HepG2 (cell line): ENCODE results near the gene GRIN2D. TPM values are rescaled to one million over a fixed set of nuclear protein-coding genes. Genes with fewer than 3 reads are reported as not detected.

Experiments used
- ATAC-seq: fragments of 200-7000 bp; cut with Tn5 transposase; 3 replicates; pipeline ENCODE4 v1.9.1; 2020; ENCODE audit warnings: mild to moderate bottlenecking, moderate library complexity
- BruUV-seq: library from RNA; stranded (reverse); fragments of 400-500 nt; replicated peaks from 2 replicates; lab custom pipeline; 2021; lab: Mats Ljungman, UMichigan
- CTCF ChIA-PET: fragments of 300-600 bp; formaldehyde crosslinking; extraction: SDS; loops from one replicate; lab custom pipeline; 2021; ENCODE audit warnings: low total read pairs, inconsistent platforms, low intra/inter-chr PET ratio; lab: Yijun Ruan, JAX
- POLR2A ChIA-PET: fragments of 350-600 bp; sonication (Branson Sonifier 250); formaldehyde crosslinking; loops from one replicate; lab custom pipeline; 2020; ENCODE audit warnings: antibody characterized with exemption, inconsistent platforms; lab: Yijun Ruan, JAX
- DNase-seq: peaks from one replicate; pipeline ENCODE4 v3.0.0-alpha.2; 2015; ENCODE audit warnings: low spot score
- FAIRE-seq: peaks from 3 replicates; lab custom pipeline; 2011; peaks lifted over from hg19 to GRCh38; lab: Jason Lieb, UNC
- H2AFZ ChIP-seq: one replicate; pipeline ENCODE4 v1.6.1; 2011; ENCODE audit warnings: low read length, inconsistent platforms
- H3K27ac ChIP-seq: fragments of 300-600 bp; 3 replicates; pipeline ENCODE4 v1.8.0; 2011; ENCODE audit warnings: mixed run types, mild to moderate bottlenecking, mixed read lengths, low read length, inconsistent platforms; ENCODE audit not compliant: insufficient read depth; ENCODE audit errors: extremely low read length
- H3K27me3 ChIP-seq, 2 experiments: fragments of 200-600 bp in 1 of 2; 2 replicates in 1 of 2; 3 replicates in 1 of 2; pipeline versions ENCODE4 v1.6.0 to v1.8.0; 2011; ENCODE audit warnings: low read length in 2 of 2, mild to moderate bottlenecking in 2 of 2, moderate library complexity in 2 of 2, inconsistent platforms in 1 of 2; ENCODE audit not compliant: insufficient read depth in 2 of 2, control insufficient read depth in 1 of 2
- H3K36me3 ChIP-seq, 2 experiments: fragments of 200-600 bp in 1 of 2; replicated peaks in 1 of 2; 2 replicates in 1 of 2; 3 replicates in 1 of 2; pipeline versions ENCODE4 v1.5.1 to v1.8.0; 2011; ENCODE audit warnings: low read length in 2 of 2, inconsistent platforms in 1 of 2; ENCODE audit not compliant: insufficient read depth in 2 of 2, control insufficient read depth in 1 of 2
- H3K4me1 ChIP-seq: 2 replicates; pipeline ENCODE4 v1.5.1; 2012; ENCODE audit warnings: low read length, inconsistent platforms; ENCODE audit not compliant: insufficient read depth
- H3K4me2 ChIP-seq: 2 replicates; pipeline ENCODE4 v1.6.0; 2011; ENCODE audit warnings: low read depth, low read length, inconsistent platforms
- H3K4me3 ChIP-seq, 3 experiments: fragments of 200-600 bp in 1 of 3; sonication (generic), shearing (Covaris generic) in 1 of 3; replicated peaks in 1 of 3; 2 replicates each; pipeline ENCODE4 v1.5.1; 2011 to 2016; ENCODE audit warnings: low read length in 3 of 3, inconsistent platforms in 2 of 3, low read depth in 2 of 3, mild to moderate bottlenecking in 2 of 3, control low read depth in 1 of 3, mixed read lengths in 1 of 3; ENCODE audit not compliant: insufficient read depth in 1 of 3
- H3K79me2 ChIP-seq: one replicate; pipeline ENCODE4 v1.6.1; 2011; ENCODE audit warnings: low read length, inconsistent platforms; ENCODE audit not compliant: insufficient read depth
- H3K9ac ChIP-seq: 2 replicates; pipeline ENCODE4 v1.6.0; 2011; ENCODE audit warnings: mild to moderate bottlenecking, low read depth, low read length, inconsistent platforms; ENCODE audit not compliant: insufficient read depth
- H3K9me3 ChIP-seq: 2 replicates; pipeline ENCODE4 v1.5.1; 2012; ENCODE audit warnings: mild to moderate bottlenecking, low read length
- H4K20me1 ChIP-seq: 2 replicates; pipeline ENCODE4 v1.6.0; 2011; ENCODE audit warnings: inconsistent platforms, mild to moderate bottlenecking, low read length, moderate library complexity; ENCODE audit not compliant: insufficient read depth
- AKAP8 ChIP-seq: sonication (generic); formaldehyde crosslinking; IDR thresholded peaks from 2 replicates; pipeline ENCODE4 v1.5.1; 2020; ENCODE audit warnings: mild to moderate bottlenecking, missing genetic modification reagents
- HMG20B ChIP-seq: conservative IDR thresholded peaks from 2 replicates; pipeline ENCODE4 v1.6.1; 2016; ENCODE audit warnings: missing genetic modification reagents, missing compliant biosample characterization
- JUNB ChIP-seq: sonication (generic); formaldehyde crosslinking; IDR thresholded peaks from 2 replicates; pipeline ENCODE4 v1.8.0; 2022; ENCODE audit warnings: missing genetic modification reagents, mild to moderate bottlenecking, borderline replicate concordance
- ZBTB7B ChIP-seq: sonication (generic); formaldehyde crosslinking; IDR thresholded peaks from 2 replicates; pipeline ENCODE4 v1.4.0; 2020; ENCODE audit warnings: missing genetic modification reagents
- ZNF629 ChIP-seq: sonication (generic); formaldehyde crosslinking; conservative IDR thresholded peaks from 2 replicates; pipeline ENCODE4 v1.5.0; 2020; ENCODE audit warnings: missing genetic modification reagents
- ZNF768 ChIP-seq: sonication (generic); formaldehyde crosslinking; IDR thresholded peaks from 2 replicates; pipeline ENCODE4 v1.4.0; 2020; ENCODE audit warnings: missing genetic modification reagents
- ZNF883 ChIP-seq: sonication (generic); formaldehyde crosslinking; IDR thresholded peaks from 2 replicates; pipeline ENCODE4 v1.5.1; 2020; ENCODE audit warnings: mild to moderate bottlenecking, missing genetic modification reagents; ENCODE audit errors: not compliant biosample characterization
- WGBS: methylation state at CpG from one replicate; pipeline ENCODE4 v1.1.6; 2017; ENCODE audit warnings: low lambda C conversion rate; 5-methylcytosine and 5-hydroxymethylcytosine counted together
- in situ Hi-C: cut with HindIII; loops from 2 replicates; pipeline ENCODE4 v1.10.0; 2017; ENCODE audit warnings: low pct_unique_long_range_greater_than_20kb; ENCODE audit not compliant: extremely low pct_ligation_motif_present
- intact Hi-C: fragments of 100-400 bp; cut with micrococcal nuclease; formaldehyde crosslinking; loops from one replicate; pipeline ENCODE4 v1.10.0; 2022; ENCODE audit not compliant: unreplicated experiment
- polyA plus RNA-seq, 8 experiments: library from polyadenylated mRNA; depleted of rRNA in 3 of 8; stranded (reverse) in 7 of 8; unstranded in 1 of 8; fragments of >200 nt; fragmentation: Illumina TruSeq in 4 of 8; extraction: Trizol in 4 of 8; gene quantifications; 2 replicates each; pipeline versions ENCODE4 v1.2.1 to v1.2.3, GENCODE V29; 2011 to 2016; ENCODE audit warnings: low read depth in 4 of 8, missing spikeins in 1 of 8, mixed read lengths in 1 of 8; ENCODE audit not compliant: insufficient read depth in 1 of 8
- total RNA-seq, 5 experiments: library from RNA; depleted of rRNA; stranded (reverse); fragments of >200 nt; fragmentation: Illumina TruSeq; extraction: Trizol; gene quantifications; 2 replicates each; pipeline ENCODE4 v1.2.3, GENCODE V29; 2016; ENCODE audit warnings: low read depth in 1 of 5
- TF ChIP-seq, protein P1 (sequence below): IDR thresholded peaks from 2 replicates; pipeline ENCODE4 v1.6.1; 2016; ENCODE audit warnings: missing biosample characterization, missing genetic modification reagents, low read depth

Gene GRIN2D
- total and polyA plus RNA-seq, 2 of the 13 experiments (the other 11 are each of a cell fraction or from before 2014, with no cell fraction given) = 0.02 to 0.13 TPM

DNA sequence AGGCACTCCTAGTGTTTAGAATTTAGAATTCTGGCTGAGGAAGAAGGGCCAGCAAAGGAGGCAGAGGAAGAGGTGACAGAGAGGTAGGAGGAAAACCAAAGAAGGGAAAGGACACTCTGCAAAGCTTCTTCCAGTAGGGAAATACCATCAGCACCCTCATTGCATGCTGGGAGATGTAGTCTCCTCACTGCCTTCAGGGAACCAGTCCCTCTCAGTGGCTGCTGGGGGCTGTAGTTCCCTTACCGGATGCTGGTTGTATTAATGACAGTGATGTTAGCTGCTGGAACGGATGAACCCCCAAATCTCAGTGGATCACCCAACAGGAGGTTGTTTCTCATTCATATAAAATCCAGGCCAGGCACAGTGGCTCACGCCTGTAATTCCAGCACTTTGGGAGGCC, 10.1 kb downstream of the GRIN2D start (continued):
- TF ChIP-seq, protein P1, sequence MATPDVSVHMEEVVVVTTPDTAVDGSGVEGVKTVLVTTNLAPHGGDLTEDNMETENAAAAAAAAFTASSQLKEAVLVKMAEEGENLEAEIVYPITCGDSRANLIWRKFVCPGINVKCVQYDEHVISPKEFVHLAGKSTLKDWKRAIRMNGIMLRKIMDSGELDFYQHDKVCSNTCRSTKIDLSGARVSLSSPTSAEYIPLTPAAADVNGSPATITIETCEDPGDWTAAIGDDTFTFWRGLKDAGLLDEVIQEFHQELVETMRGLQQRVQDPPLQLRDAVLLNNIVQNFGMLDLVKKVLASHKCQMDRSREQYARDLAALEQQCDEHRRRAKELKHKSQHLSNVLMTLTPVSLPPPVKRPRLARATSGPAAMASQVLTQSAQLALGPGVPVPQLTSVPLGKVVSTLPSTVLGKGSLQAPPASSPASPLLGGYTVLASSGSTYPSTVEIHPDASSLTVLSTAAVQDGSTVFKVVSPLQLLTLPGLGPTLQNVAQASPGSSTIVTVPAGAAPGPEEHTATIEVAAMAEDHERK = no peak

DNA sequence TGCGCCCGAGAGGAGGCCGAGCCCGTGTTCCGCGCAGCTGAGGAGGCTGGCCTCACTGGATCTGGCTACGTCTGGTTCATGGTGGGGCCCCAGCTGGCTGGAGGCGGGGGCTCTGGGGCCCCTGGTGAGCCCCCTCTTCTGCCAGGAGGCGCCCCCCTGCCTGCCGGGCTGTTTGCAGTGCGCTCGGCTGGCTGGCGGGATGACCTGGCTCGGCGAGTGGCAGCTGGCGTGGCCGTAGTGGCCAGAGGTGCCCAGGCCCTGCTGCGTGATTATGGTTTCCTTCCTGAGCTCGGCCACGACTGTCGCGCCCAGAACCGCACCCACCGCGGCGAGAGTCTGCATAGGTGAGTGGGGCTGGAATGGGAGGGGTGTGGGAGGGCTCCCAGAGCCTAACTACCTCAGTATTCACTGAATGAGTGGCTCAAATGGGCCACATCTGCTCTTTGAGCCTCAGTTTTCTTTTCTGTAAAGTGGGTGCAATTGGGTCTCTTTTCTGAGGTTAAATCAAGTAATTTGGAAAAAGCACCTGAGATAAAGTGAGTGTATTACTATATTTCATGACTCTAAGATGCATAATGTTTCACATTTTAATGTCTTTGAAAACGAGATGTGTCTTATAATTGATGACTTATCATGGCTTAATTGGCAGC, 11.7 kb downstream of the GRIN2D start:
- Histone ChIP-seq H3K4me2 (no peak overlapping the region), H3K9me3 (no peaks in the 10 kb centered on the region), H2AFZ (no peak overlapping the region), H3K36me3 (no peaks in the 10 kb centered on the region), H3K79me2 (no peaks in the 10 kb centered on the region), H3K9ac (no peak overlapping the region), H3K4me1 (peaks cover 4% of the 10 kb centered on the region; the same call in 1 of the 2 replicates), H4K20me1 (no peaks in the 10 kb centered on the region), H3K4me3 (no peak overlapping the region), H3K27ac (no peak overlapping the region), H3K27me3 (no peaks in the 10 kb centered on the region; a peak in 1 of 5 replicates)
- DNase-seq (no peak), ATAC-seq (no peak), FAIRE-seq (no peak)
- no TSS peak for BruUV-seq
- in situ Hi-C loops = no loop called here
- 78% methylated on average over 7 of the region's 27 CpGs for WGBS
- POLR2A ChIA-PET = no interaction called here
- no peak for TF ChIP-seq HMG20B
- peak; percentile 85 for TF ChIP-seq ZNF629 (CRISPR knock-in tag)
- CTCF ChIA-PET = no interaction called here
- intact Hi-C loops = no loop called here

DNA sequence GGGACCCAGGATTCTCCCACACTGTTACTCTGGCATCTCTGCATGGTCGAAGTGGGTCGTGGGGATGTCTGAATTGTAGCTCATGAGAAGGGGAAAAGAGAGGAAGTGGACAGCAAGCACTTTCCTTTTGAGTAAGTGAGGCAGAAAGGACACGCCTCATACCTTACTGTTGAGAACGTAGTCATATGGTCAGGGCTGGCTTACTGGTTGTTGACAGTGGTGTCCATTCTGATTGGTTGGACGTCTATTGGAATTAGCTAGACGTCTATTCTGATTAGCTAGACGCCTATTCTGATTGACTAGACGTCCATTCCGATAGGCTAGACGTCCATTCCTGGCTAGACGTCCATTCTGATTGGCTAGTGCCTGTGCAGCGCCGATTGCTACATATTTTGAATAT, 12.4 kb downstream of the GRIN2D start:
- ChIA-PET CTCF (no interaction called here), POLR2A (no interaction called here)
- no peak for TF ChIP-seq AKAP8 (CRISPR knock-in tag)
- no peak for TF ChIP-seq ZBTB7B (CRISPR knock-in tag)
- TF ChIP-seq ZNF768 (CRISPR knock-in tag) = no peak
- TF ChIP-seq ZNF883 (CRISPR knock-in tag) = no peak
- no peak for TF ChIP-seq JUNB (CRISPR knock-in tag)
- H4K20me1 ChIP-seq = no peaks in the 10 kb centered on the region
- H3K27ac ChIP-seq = no peak overlapping the region
- no TSS peak for BruUV-seq
- H3K27me3 ChIP-seq = no peaks in the 10 kb centered on the region; a peak in 1 of 5 replicates
- H3K4me1 ChIP-seq = no peaks in the 10 kb centered on the region
- ATAC-seq (no peak), DNase-seq (no peak), FAIRE-seq (no peak)
- no peaks in the 10 kb centered on the region for H3K79me2 ChIP-seq
- H3K36me3 ChIP-seq = no peaks in the 10 kb centered on the region
- WGBS = 50% methylated on average over 13 of the region's 13 CpGs
- intact Hi-C loops = no loop called here
- H3K9ac ChIP-seq = no peak overlapping the region
- no peak overlapping the region for H3K4me2 ChIP-seq
- no peak overlapping the region for H3K4me3 ChIP-seq
- no peak overlapping the region for H2AFZ ChIP-seq
- in situ Hi-C loops = no loop called here
- no peaks in the 10 kb centered on the region for H3K9me3 ChIP-seq
